AG04450 (cell line): ENCODE results near the gene FMN2. TPM values are rescaled to one million over a fixed set of nuclear protein-coding genes. Genes with fewer than 3 reads are reported as not detected.

Experiments
- CTCF ChIA-PET: fragments of 300-600, 350-600 bp; formaldehyde crosslinking; extraction: SDS; loops from one replicate; lab custom pipeline; 2022; ENCODE audit warnings: antibody characterized with exemption, inconsistent platforms; lab: Charles Lee
- POLR2A ChIA-PET: fragments of 350-600 bp; formaldehyde crosslinking; extraction: SDS; loops from one replicate; lab custom pipeline; 2021; ENCODE audit warnings: antibody characterized with exemption, inconsistent platforms; lab: Yijun Ruan, JAX
- DNase-seq: peaks from one replicate; pipeline ENCODE4 v3.0.0-alpha.2; 2011; ENCODE audit warnings: low read depth, low spot score
- H3K27ac ChIP-seq: one replicate; pipeline ENCODE4 v1.5.1; 2012; ENCODE audit warnings: low read depth, low read length, control low read depth
- H3K27me3 ChIP-seq: one replicate; pipeline ENCODE4 v1.6.0; 2012; ENCODE audit warnings: low read length; ENCODE audit not compliant: control insufficient read depth, insufficient read depth
- H3K4me3 ChIP-seq: 2 replicates; pipeline ENCODE4 v1.5.1; 2011; ENCODE audit warnings: mild to moderate bottlenecking, low read depth, low read length, control low read depth
- H3K9me3 ChIP-seq: 2 replicates; pipeline ENCODE4 v1.5.1; 2012; ENCODE audit warnings: low read length; ENCODE audit not compliant: control insufficient read depth, insufficient read depth
- CTCF ChIP-seq: IDR thresholded peaks from 2 replicates; pipeline ENCODE4 v1.5.1; 2011; ENCODE audit warnings: low read depth, low read length, control low read depth, inconsistent platforms
- polyA plus RNA-seq: library from polyadenylated mRNA; depleted of rRNA; stranded (reverse); fragments of >200 nt; gene quantifications from 2 replicates; pipeline ENCODE4 v1.2.3, GENCODE V29; 2011

The FMN2 gene
- polyA plus RNA-seq, 1 experiment, result 6.9 TPM

DNA sequence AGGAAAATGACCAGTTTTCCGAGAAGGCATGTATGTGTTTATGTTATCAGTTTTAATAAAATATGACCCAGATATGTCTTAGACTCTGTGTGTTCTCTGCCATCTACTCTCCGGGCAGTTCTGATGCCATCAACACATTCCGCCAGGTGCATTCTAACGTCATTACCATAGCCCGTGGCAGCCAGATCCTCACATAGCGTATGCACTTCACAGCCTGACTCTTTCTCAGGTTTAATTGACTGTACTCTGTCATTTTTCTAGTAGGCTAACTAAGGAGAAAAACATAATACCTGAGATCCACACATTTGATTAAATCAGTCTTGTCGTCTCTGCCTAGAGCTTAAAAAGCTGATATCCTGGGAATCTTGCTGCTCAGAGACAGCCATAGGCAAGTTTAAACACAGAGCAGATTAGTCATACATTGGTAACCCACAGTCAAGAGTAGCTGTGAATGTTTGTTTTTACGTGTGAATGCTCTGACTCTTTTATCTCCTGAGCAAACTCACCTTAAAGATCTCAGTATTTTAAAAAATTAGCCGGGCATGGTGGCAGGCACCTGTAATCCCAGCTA, 344.4 kb downstream of the FMN2 start:
- Histone ChIP-seq H3K27ac (no peak overlapping the region), H3K4me3 (no peak overlapping the region), H3K27me3 (no peaks in the 10 kb centered on the region), H3K9me3 (no peaks in the 10 kb centered on the region)
- ChIA-PET POLR2A (no interaction called here), CTCF (interaction anchor here (2.0 kb wide), 1 partner anchor 19 kb away, joined by 7 read pairs; no protein-coding TSS in a partner anchor)
- DNase-seq, result no peak
- no peak for TF ChIP-seq CTCF

DNA sequence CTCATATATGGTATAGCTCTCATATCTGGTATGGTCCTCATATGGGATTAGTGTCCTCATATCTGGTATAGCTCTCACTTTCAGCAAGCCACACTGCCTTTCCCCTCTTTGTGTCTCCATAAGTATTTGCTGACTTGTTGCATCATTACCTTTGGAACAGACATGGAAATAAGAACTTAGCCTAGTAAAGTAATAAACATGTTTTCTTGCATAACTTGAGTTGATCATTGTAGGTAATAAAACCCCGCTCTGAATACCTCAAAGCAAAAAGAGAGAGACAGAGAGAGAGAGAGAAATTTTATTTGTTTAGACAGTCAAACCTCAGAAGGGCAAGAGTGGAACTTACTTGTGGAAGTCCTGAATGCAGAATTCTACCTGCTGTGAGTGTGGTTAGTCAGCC, 350.0 kb downstream of the FMN2 start:
- Histone ChIP-seq H3K27ac (no peak overlapping the region), H3K27me3 (no peaks in the 10 kb centered on the region), H3K9me3 (no peaks in the 10 kb centered on the region), H3K4me3 (no peak overlapping the region)
- no peak for DNase-seq
- POLR2A ChIA-PET, result no interaction called here
- CTCF ChIA-PET, result no interaction called here
- no peak for TF ChIP-seq CTCF

DNA sequence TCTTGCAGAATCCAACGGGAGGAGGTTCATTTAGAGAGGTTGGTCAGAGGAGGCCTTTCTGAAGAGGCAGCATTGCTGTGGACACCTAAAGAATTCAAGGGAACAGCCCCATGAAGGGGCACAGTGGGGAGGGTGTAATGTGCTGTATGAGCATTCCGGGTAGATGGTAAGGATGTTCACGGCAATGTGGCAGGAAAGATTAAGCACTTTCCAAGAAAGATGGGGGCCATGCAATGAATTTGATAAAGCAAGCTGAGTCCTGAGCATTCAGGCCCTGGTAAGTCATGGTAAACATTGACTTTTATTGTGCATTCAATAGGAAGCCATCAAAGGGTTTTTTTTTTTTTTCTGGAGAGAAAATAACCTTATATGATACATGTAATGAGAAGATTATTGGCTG, 353.7 kb downstream of the FMN2 start:
- TF ChIP-seq CTCF, result no peak
- no peaks in the 10 kb centered on the region for H3K9me3 ChIP-seq
- ChIA-PET CTCF (interaction anchor here (0.9 kb wide), 1 partner anchor 256 kb away, joined by 3 read pairs; no protein-coding TSS in a partner anchor), POLR2A (interaction anchor here (0.6 kb wide), 1 partner anchor 13 kb away, joined by 5 read pairs; no protein-coding TSS in a partner anchor)
- no peaks in the 10 kb centered on the region for H3K27me3 ChIP-seq
- no peak overlapping the region for H3K4me3 ChIP-seq
- no peak for DNase-seq
- no peak overlapping the region for H3K27ac ChIP-seq

DNA sequence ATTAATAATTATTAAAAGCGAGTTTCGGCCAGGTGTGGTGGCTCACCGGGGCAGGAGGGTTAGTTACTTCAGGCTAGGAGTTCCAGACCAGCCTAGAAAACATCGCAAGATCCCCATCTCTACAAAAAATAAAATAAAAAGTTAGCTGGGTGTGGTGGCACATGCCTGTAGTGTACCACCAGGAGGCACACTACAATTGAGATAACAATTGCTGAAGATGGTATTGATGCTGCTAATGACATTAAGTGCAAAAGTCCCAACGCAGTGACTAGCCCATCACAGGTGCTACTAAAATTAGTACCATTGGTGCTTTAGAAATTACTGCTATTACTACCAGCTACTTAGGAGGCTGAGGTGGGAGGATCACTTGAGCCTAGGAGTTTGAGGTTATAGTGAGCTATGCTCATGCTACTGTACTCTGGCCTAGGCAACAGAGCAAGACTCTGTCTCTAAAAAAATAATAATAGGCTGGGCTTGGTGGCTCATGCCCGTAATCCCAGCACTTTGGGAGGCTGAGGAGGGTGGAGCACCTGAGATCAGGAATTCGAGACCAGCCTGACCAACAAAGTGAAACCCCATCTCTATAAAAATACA, 363.6 kb downstream of the FMN2 start:
- no peak for DNase-seq
- H3K4me3 ChIP-seq, result no peak overlapping the region
- TF ChIP-seq CTCF, result peak; percentile 59
- CTCF ChIA-PET, result interaction anchor here (0.7 to 3.9 kb wide), 15 partner anchors 9 to 492 kb away, joined by 3 to 27 read pairs (median 4); no protein-coding TSS in a partner anchor
- H3K27ac ChIP-seq, result no peak overlapping the region
- no peaks in the 10 kb centered on the region for H3K27me3 ChIP-seq
- POLR2A ChIA-PET, result interaction anchor here (0.6 kb wide), 1 partner anchor 54 kb away, joined by 4 read pairs; no protein-coding TSS in a partner anchor
- H3K9me3 ChIP-seq, result no peaks in the 10 kb centered on the region; the same call in 1 of the 2 replicates

GRCh38 chr1:240457203-240457602, 365.5 kb downstream of the FMN2 start:
- no peaks in the 10 kb centered on the region; the same call in 1 of the 2 replicates for H3K9me3 ChIP-seq
- ChIA-PET CTCF (interaction anchor here (1.1 to 2.9 kb wide), 2 partner anchors 235 to 269 kb away, joined by 3 to 22 read pairs; no protein-coding TSS in a partner anchor), POLR2A (no interaction called here)
- DNase-seq, result no peak
- H3K27me3 ChIP-seq, result no peaks in the 10 kb centered on the region
- no peak for TF ChIP-seq CTCF
- no peak overlapping the region for H3K27ac ChIP-seq
- H3K4me3 ChIP-seq, result no peak overlapping the region
